Measurements from ENCODE around the gene DHX8. TPM values are rescaled to one million over a fixed set of nuclear protein-coding genes. Genes with fewer than 3 reads are reported as not detected.

Gene DHX8
- total RNA-seq (2013) = 56.8 TPM
- polyA plus RNA-seq (10 to 100 TPM; 21.8 to 35.6 (median 26.5) TPM), polyA minus RNA-seq (45.6 and 71.2 TPM in 2 replicates), total RNA-seq (58.3 to 154 (median 92.4) reads per million in 11 experiments)

DNA sequence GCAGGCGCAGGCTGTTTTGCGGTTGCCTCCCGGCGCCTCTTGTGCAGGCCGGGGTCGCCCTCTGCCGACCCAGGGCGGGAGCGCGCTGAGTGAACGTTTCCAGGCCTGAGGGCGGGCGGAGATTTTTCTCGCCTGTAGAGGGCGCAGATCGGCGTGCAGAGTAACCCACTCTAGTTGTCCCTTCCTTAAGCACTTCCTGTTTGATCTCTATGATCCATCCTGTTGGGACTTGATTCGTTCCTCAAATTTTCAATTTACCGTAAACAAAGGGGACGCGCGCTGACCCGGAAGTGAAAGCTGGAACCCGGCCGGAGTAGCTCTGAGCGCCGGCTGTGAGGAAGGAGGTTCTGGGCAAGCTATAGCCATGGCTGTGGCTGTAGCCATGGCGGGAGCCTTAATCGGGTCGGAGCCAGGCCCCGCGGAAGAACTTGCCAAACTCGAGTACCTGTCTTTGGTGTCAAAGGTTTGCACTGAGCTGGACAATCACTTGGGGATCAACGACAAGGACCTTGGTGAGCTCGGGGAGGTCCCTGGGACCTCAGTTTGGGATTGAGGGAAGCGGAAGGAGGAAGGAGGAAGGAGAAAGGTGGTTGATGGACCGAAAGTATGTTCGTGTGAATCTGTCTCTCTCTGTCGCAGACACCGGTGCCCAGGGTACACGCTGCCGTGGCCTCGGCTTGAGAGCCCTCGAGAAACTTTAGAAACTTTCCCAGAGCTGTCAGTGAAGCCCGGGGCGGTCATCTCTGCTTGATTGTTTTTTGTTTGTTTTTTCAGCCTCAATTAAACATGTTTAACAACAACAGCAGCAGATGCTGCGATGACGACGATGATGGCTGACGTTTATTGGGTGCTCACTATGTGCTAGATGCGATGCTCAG lies at the start of gene DHX8:
Gene DHX8 (plus strand): TSS at position 302 of the 878 bp plus-strand sequence. CDS start 63 bp downstream, at position 365.
- Histone ChIP-seq H3K9me3 (replicated peaks in 1 of 2; ENCODE audit: control insufficient read depth in 1 of 2, insufficient read depth in 1 of 2, low read length in 2 of 2) (no peaks in the 10 kb centered on the region), H3K27me3 (ENCODE audit: control insufficient read depth in 2 of 2, insufficient read depth in 2 of 2, low read length in 2 of 2) (no peaks in the 10 kb centered on the region), H3K9ac (ENCODE audit: insufficient read depth, low read length, poor library complexity, severe bottlenecking) (peak within 1 kb of the TSS; percentile 81), H4K20me1 (ENCODE audit: insufficient read depth, low read length) (peaks cover 36% of the 10 kb centered on the region), H2AFZ (ENCODE audit: insufficient read depth, low read depth, low read length, poor library complexity, severe bottlenecking) (peak within 1 kb of the TSS; percentile 96), H3K4me2 (replicated peaks; ENCODE audit: extremely low read depth, low read length, poor library complexity, severe bottlenecking) (peak within 1 kb of the TSS; percentile 95), H3K36me3 (replicated peaks in 1 of 2; ENCODE audit: control insufficient read depth in 1 of 2, insufficient read depth in 2 of 2, low read length in 2 of 2) (no peaks in the 10 kb centered on the region), H3K4me1 (ENCODE audit: control insufficient read depth in 1 of 2, insufficient read depth in 2 of 2, low read length in 2 of 2) (peaks cover 18 to 33% of the 10 kb centered on the region in 2 donors), H3K27ac (ENCODE audit: low read depth in 1 of 2, low read length in 2 of 2) (peak within 1 kb of the TSS; percentile 79 to 94), H3K79me2 (ENCODE audit: insufficient read depth, low read length) (peaks cover 50% of the 10 kb centered on the region), H3K4me3 (replicated peaks in 1 of 3; ENCODE audit: low read depth in 2 of 3, low read length in 3 of 3) (peak within 1 kb of the TSS; percentile 79 to 97 (median 84))
- TF ChIP-seq, protein P1, sequence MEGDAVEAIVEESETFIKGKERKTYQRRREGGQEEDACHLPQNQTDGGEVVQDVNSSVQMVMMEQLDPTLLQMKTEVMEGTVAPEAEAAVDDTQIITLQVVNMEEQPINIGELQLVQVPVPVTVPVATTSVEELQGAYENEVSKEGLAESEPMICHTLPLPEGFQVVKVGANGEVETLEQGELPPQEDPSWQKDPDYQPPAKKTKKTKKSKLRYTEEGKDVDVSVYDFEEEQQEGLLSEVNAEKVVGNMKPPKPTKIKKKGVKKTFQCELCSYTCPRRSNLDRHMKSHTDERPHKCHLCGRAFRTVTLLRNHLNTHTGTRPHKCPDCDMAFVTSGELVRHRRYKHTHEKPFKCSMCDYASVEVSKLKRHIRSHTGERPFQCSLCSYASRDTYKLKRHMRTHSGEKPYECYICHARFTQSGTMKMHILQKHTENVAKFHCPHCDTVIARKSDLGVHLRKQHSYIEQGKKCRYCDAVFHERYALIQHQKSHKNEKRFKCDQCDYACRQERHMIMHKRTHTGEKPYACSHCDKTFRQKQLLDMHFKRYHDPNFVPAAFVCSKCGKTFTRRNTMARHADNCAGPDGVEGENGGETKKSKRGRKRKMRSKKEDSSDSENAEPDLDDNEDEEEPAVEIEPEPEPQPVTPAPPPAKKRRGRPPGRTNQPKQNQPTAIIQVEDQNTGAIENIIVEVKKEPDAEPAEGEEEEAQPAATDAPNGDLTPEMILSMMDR (IDR thresholded peaks at IDR 0.05) = peak; percentile 100
- intact Hi-C loops (cut with micrococcal nuclease) = loop anchor here (1.0 kb wide), 1 partner anchor 90 kb away; no protein-coding TSS in a partner anchor
- H3K4me3 Mint-ChIP-seq = peak within 1 kb of the TSS; percentile 99
- peaks cover 0 to 2% (median 0%) of the 10 kb centered on the region in 7 donors for H3K9me3 Mint-ChIP-seq
- H3K4me1 Mint-ChIP-seq = peaks cover 31% of the 10 kb centered on the region
- WGBS (ENCODE audit: insufficient coverage) = under 1% methylated on average over 44 of the region's 51 CpGs
- H3K27ac Mint-ChIP-seq = peak within 1 kb of the TSS; percentile 95 to 99 (median 97)
- peak; percentile 98 to 99 (median 99) for DNase-seq
- peaks cover 0 to 4% of the 10 kb centered on the region in 2 donors for H3K36me3 Mint-ChIP-seq
- peaks cover 0 to 2% (median 1%) of the 10 kb centered on the region in 3 donors for H3K27me3 Mint-ChIP-seq (ENCODE audit: low read depth in 3 of 3)

DNA sequence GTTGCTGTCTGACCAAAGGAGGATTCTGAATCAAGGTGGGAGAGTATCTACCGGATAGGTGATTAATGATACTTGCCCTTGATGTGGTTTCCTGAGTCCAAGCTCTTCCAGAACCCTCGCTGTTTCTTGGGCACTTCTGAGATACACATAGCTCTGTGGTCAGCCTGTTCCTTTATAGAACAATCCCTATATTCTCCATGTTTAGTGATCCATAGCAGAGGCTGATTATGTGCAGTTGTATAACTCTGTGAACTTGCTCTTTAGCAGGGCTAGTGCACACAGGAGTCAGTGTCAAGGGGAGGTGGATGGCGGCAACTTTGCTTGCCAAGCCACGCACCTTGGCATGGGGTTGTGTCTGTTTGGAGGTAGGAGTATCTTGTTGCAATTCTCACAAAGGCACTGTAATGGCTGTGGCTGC lies 48.9 kb upstream of the DHX8 start:
- Histone ChIP-seq H4K20me1 (ENCODE audit: insufficient read depth, low read length) (no peaks in the 10 kb centered on the region), H3K36me3 (replicated peaks in 1 of 2; ENCODE audit: control insufficient read depth in 1 of 2, insufficient read depth in 2 of 2, low read length in 2 of 2) (no peaks in the 10 kb centered on the region), H3K27me3 (ENCODE audit: control insufficient read depth in 2 of 2, insufficient read depth in 2 of 2, low read length in 2 of 2) (peaks cover 2 to 5% of the 10 kb centered on the region in 2 donors), H3K9me3 (replicated peaks in 1 of 2; ENCODE audit: control insufficient read depth in 1 of 2, insufficient read depth in 1 of 2, low read length in 2 of 2) (no peaks in the 10 kb centered on the region), H3K4me2 (replicated peaks; ENCODE audit: extremely low read depth, low read length, poor library complexity, severe bottlenecking) (no peak overlapping the region), H3K4me1 (ENCODE audit: control insufficient read depth in 1 of 2, insufficient read depth in 2 of 2, low read length in 2 of 2) (peaks cover 9 to 10% of the 10 kb centered on the region in 2 donors), H3K4me3 (replicated peaks in 1 of 3; ENCODE audit: low read depth in 2 of 3, low read length in 3 of 3) (no peak overlapping the region), H3K79me2 (ENCODE audit: insufficient read depth, low read length) (no peaks in the 10 kb centered on the region), H3K9ac (ENCODE audit: insufficient read depth, low read length, poor library complexity, severe bottlenecking) (no peak overlapping the region), H2AFZ (ENCODE audit: insufficient read depth, low read depth, low read length, poor library complexity, severe bottlenecking) (no peak overlapping the region), H3K27ac (ENCODE audit: low read depth in 1 of 2, low read length in 2 of 2) (no peak overlapping the region)
- intact Hi-C loops (cut with micrococcal nuclease) = no loop called here
- no peak overlapping the region for H3K4me3 Mint-ChIP-seq
- TF ChIP-seq, protein P1 (IDR thresholded peaks at IDR 0.05) = no peak
- DNase-seq = no peak
- WGBS (ENCODE audit: insufficient coverage) = 94% methylated on average over 3 of the region's 4 CpGs
- H3K27ac Mint-ChIP-seq = no peak overlapping the region
- H3K9me3 Mint-ChIP-seq = peaks cover 0 to 3% (median 0%) of the 10 kb centered on the region in 7 donors
- H3K4me1 Mint-ChIP-seq = peaks cover 9% of the 10 kb centered on the region
- no peaks in the 10 kb centered on the region for H3K36me3 Mint-ChIP-seq
- H3K27me3 Mint-ChIP-seq (ENCODE audit: low read depth in 3 of 3) = peaks cover 3 to 24% (median 11%) of the 10 kb centered on the region in 3 donors
